ENCODE measurements around the gene CCDC18.
"Not testable (repeated sequence)": the region's sequence is repeated elsewhere in the genome, so short reads cannot be mapped to it uniquely, and the experiment has no call there.

The CCDC18 gene

DNA sequence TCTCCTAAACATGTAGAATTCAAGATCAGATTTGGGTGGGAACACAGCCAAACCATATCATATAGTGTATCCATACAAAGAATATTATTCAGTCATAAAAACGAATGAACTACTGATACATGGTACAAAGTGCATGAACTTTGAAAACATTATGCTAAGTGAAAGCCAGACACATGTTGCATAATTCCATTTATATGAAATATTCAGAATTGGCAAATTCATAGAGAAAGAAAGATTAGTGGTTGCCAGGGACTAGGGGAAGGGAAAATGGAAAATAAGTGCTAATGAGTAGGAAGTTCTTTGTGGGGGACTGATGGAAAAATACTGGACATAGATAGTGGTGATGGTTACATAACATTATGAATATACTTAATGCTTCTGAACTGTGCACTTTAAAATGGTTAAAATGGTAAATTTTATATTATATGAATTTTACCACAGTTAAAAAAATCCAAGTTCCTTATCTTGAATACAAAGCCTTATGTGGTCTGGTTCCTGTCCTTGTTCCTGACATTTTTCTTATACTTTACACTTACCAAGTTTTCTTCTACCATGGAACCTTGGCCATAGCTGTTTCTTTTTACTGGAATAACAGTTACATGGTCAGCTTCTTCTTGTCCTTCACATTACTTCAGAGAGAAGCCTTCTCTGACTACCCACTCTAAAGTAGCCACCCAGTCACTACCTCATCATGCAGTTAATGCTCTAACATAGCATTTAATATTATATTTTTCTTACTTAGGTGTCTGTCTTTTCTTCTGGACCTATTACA, 64.0 kb downstream of the CCDC18 start:
- no peak for DNase-seq

DNA sequence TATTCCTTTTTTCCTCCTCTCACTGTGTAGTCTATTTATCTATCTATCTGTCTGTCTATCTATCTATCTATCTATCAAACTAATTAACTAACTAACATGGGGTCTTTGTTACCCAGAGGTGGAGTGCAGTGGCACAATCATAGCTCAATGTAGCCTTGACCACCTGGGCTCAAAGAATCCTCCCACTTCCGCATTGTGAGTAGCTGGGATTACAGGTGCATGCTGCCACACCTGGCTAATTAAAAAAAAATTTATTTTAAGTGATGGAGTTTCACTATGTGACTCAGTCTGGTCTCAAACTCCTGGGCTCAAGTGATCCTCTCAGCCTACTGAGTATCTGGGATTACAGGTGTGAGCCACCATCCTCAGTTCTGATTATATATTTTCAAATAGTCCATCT, 71.4 kb downstream of the CCDC18 start:
- DNase-seq, result no peak

- DNase-seq, result no peak
Measured at GRCh38 chr1:93252598-93252997, 72.1 kb downstream of the CCDC18 start.

GRCh38 chr1:93253516-93253915, 73.0 kb downstream of the CCDC18 start:
- no peak for DNase-seq

DNA sequence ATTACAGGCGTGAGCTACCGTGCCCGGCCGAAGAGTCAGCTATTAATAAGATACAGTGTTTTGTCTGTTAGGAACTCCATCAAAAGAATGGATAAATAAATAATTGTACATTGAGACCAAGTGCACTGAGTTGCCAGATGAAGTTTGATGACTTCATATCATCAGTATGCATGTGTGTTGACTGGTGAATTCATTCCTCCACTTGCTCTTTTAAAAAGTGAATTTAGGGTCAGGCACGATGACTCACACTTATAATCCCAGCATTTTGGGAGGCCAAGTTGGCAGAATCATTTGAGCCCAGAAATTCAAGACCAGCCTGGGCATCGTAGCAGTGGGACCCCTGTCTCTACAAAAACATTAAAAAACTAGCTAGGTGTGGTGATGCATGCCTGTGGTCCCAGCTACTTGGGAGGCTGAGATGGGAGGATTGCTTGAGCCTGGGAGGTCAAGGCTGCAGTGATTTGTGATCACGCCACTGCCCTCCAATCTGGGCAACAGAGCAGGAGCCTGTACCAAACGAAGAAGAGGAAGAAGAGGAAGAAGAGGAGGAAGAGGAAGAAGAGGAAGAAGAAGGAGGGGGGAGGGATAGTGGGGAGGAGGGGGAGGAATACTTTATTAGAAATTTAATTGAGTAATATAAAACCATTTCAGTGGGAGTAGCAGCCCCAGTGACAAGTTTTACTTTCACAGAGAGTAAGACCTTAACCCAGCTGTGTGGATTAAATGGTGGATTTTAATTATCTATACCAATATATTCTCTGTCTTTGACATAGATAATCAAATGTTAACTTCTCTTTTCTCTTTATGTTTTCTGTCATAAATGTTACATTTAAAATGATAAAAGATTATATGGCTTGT, 74.9 kb downstream of the CCDC18 start:
- no peak for DNase-seq

GRCh38 chr1:93256433-93256832, 75.9 kb downstream of the CCDC18 start:
- DNase-seq, result no peak

GRCh38 chr1:93257889-93258288, 77.4 kb downstream of the CCDC18 start:
- DNase-seq, result no peak

- not testable (repeated sequence) for DNase-seq
Measured at GRCh38 chr1:93260726-93261125, 80.2 kb downstream of the CCDC18 start.

DNA sequence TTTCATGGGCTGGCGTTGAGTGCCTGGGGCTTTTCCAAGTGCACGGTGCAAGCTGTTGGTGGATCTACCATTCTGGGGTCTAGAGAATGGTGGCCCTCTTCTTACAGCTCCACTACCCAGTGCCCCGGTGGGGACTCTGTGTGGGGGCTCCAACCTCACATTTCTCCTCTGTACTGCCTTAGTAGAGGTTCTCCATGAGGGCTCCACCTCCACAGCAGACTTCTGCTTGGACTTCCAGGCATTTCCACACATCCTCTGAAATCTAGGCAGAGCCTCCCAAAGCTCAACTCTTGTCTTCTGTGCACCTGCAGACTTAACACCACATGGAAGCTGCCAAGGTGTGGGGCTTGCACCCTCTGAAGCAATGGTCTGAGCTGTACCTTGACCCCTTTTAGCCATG, 82.1 kb downstream of the CCDC18 start:
- DNase-seq, result no peak

- DNase-seq, result not testable (repeated sequence)
Measured at GRCh38 chr1:93268888-93269287, 88.4 kb downstream of the CCDC18 start.

GRCh38 chr1:93275262-93275633, 94.7 kb downstream of the CCDC18 start:
- not testable (repeated sequence) for DNase-seq

- peak; percentile 19 for DNase-seq
Measured at GRCh38 chr1:93275634-93276295, 95.2 kb downstream of the CCDC18 start.

DNA sequence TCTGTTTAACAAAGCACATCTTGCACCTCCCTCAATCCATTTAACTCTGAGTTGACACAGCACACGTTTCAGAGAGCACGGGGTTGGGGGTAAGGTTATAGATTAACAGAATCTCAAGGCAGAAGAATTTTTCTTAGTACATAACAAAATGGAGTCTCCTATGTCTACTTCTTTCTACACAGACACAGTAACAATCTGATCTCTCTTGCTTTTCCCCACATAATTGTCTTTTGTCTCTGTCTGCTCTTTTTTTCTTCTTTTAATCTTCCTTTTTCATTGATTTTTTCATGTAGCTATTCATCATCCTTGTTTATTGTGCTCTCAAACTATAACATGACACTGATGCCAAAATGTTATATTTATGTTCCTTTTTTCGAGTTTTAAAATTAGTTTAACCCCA, 97.0 kb downstream of the CCDC18 start:
- not testable (repeated sequence) for DNase-seq

GRCh38 chr1:93283496-93283895, 103.0 kb downstream of the CCDC18 start:
- no peak for DNase-seq

DNA sequence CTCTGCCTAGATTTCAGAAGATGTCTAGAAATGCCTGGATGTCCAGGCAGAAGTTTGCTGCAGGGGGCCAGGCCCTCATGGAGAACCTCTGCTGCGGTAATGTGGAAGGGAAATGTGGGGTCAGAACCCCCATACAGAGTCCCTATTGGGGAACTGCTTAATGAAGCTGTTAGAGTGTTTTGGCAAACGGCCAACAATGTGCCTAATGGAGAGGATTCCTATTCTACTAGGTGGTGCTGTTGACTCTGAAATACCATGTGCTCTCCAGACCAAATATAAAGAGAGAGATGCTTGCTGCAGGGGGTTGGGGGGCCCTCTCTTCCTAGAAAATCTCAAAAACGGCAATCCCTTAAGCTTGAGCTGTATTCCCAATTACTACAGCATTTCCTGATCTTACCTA, 108.0 kb downstream of the CCDC18 start:
- no peak for DNase-seq

DNA sequence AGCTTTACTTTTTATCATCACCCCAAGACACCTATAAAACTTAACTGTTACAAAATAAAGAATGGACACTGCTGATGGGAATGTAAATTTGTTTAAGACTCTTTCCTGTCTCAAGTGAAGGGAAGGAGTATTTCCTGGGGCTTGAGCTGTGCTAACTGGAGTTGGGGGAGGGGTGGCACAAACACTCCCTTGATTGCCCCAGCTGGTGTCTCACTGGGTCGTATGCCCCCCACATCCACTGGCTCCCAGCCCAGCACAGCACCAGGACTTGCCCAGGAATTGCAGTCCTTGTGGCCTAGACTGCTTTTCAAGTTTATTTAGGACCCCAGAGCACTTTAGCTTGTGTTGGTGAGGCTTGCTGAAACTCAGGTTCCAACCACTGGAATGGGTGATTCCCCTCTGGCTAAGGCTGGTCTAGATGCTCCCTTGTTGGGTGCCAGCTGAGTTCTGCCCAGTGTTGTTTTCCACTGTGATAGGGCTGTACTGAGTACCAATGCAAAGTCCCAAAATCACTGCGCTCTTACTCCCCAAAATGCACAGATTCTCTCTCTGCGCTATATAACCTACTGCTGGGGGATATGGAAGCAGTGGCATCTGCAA, 116.1 kb downstream of the CCDC18 start:
- DNase-seq, result no peak

- DNase-seq, result no peak
Measured at GRCh38 chr1:93301131-93301530, 120.6 kb downstream of the CCDC18 start.

GRCh38 chr1:93302078-93302477, 121.6 kb downstream of the CCDC18 start:
- no peak for DNase-seq

DNA sequence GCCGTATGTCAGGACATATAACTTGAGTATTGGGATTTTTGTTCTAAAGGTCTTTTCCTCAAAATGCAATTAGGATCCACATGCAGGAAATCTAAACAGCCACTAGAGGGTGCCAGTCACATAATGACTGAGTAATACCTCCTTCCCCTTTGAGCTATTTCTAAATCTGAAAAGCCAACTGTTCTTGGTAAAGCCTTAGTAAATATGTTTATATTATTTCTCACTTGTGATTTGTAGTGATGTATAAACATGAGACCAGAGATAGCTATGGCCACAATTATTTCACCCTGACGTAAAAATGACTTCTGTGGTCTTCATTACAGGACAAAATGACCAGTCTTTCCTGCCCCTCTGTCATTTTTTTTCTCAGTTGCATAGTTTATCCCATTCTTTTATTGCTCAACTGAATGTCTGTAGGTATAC, 124.2 kb downstream of the CCDC18 start:
- peak; percentile 71 for DNase-seq

- DNase-seq, result no peak
Measured at GRCh38 chr1:93306920-93307319, 126.4 kb downstream of the CCDC18 start.

- DNase-seq, result no peak
Measured at GRCh38 chr1:93313026-93313425, 132.5 kb downstream of the CCDC18 start.

- DNase-seq, result no peak
Measured at GRCh38 chr1:93317207-93317606, 136.7 kb downstream of the CCDC18 start.

DNA sequence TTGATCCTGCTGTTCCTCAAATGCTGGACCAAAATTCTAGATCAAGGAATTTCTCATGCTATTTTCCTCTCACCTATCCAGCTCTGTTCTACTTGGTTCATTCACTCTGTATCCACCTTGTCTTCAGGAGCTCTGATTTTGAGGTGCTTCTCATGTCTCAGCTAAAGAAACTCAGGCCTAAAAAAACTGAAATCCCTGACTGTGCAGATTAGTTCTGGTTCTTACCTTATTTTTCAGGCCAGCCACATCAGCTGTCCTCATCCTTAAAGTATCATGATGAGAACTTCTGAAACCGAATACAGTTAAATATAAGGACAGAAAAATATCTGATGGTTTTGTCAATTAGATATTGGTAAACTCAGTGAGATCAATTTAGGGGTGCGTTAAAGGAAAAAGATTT, 137.4 kb downstream of the CCDC18 start:
- DNase-seq, result no peak

All from NCI-H2029 treated with DMSO at 0.1 percent for 48 hours (cell line).